ENCODE results near the gene RACGAP1. TPM values are rescaled to one million over a fixed set of nuclear protein-coding genes. Genes with fewer than 3 reads are reported as not detected.

RACGAP1 gene
- total RNA-seq, 4 donors from 2014 or later = 20.1 to 44.7 (median 33.6) TPM

- 59 to 67% methylated on average over 2 to 4 of the region's 5 CpGs for WGBS, 2 donors
- H3K27ac ChIP-seq = no peak overlapping the region
- DNase-seq = no peak
- peaks cover 0 to 18% (median 0%) of the 10 kb centered on the region in 4 donors for H3K27me3 ChIP-seq
- TF ChIP-seq POLR2A (IDR thresholded peaks at IDR 0.05) = no peak
- TF ChIP-seq CTCF (IDR thresholded peaks at IDR 0.05) = no peak
- intact Hi-C loops (cut with DNase I) = loop anchor here (5.0 kb wide), 1 partner anchor 286 kb away; no protein-coding TSS in a partner anchor
- H3K4me1 ChIP-seq = peaks cover 3 to 18% (median 4%) of the 10 kb centered on the region in 3 donors
- no peaks in the 10 kb centered on the region for H3K9me3 ChIP-seq
- H3K4me3 ChIP-seq = no peak overlapping the region
- no peaks in the 10 kb centered on the region for H3K36me3 ChIP-seq
These were observed 37.6 kb upstream of the RACGAP1 start for GRCh38 chr12:50062728-50063460.

- TF ChIP-seq CTCF (IDR thresholded peaks at IDR 0.05) (no peak), POLR2A (IDR thresholded peaks at IDR 0.05) (no peak)
- no peak overlapping the region for H3K4me3 ChIP-seq
- peaks cover 5 to 23% (median 7%) of the 10 kb centered on the region in 3 donors for H3K4me1 ChIP-seq
- intact Hi-C loops (cut with DNase I) = loop anchor here (5.0 kb wide), 1 partner anchor 285 kb away; no protein-coding TSS in a partner anchor
- H3K9me3 ChIP-seq = no peaks in the 10 kb centered on the region
- H3K27ac ChIP-seq = no peak overlapping the region
- H3K27me3 ChIP-seq = peaks cover 0 to 24% (median 0%) of the 10 kb centered on the region in 4 donors
- H3K36me3 ChIP-seq = no peaks in the 10 kb centered on the region
- no peak for DNase-seq
- 43 to 57% methylated on average over 1 to 3 of the region's 6 CpGs for WGBS, 2 donors
These were observed 36.8 kb upstream of the RACGAP1 start for GRCh38 chr12:50061946-50062686.

GRCh38 chr12:50061171-50061570 lies 35.9 kb upstream of the RACGAP1 start:
- intact Hi-C loops (cut with DNase I) = loop anchor here (5.0 kb wide), 1 partner anchor 284 kb away; no protein-coding TSS in a partner anchor
- H3K27ac ChIP-seq = no peak overlapping the region
- peaks cover 0 to 33% (median 0%) of the 10 kb centered on the region in 4 donors for H3K27me3 ChIP-seq
- peaks cover 15 to 33% (median 16%) of the 10 kb centered on the region in 3 donors for H3K4me1 ChIP-seq
- WGBS, 2 donors = 91 to 93% methylated on average over 2 of the region's 2 CpGs
- TF ChIP-seq CTCF (IDR thresholded peaks at IDR 0.05) (no peak), POLR2A (IDR thresholded peaks at IDR 0.05) (no peak)
- no peaks in the 10 kb centered on the region for H3K9me3 ChIP-seq
- no peaks in the 10 kb centered on the region for H3K36me3 ChIP-seq
- no peak for DNase-seq
- H3K4me3 ChIP-seq = no peak overlapping the region

GRCh38 chr12:50060120-50060468 lies 34.8 kb upstream of the RACGAP1 start:
- H3K4me3 ChIP-seq = no peak overlapping the region
- H3K36me3 ChIP-seq = no peaks in the 10 kb centered on the region
- peaks cover 18 to 40% (median 21%) of the 10 kb centered on the region in 3 donors for H3K4me1 ChIP-seq
- WGBS, 2 donors = 53 to 60% methylated on average over 2 to 3 of the region's 4 CpGs
- TF ChIP-seq POLR2A (IDR thresholded peaks at IDR 0.05) (no peak), CTCF (IDR thresholded peaks at IDR 0.05) (no peak)
- no peak overlapping the region for H3K27ac ChIP-seq
- no peak for DNase-seq
- H3K27me3 ChIP-seq = peaks cover 0 to 43% (median 0%) of the 10 kb centered on the region in 4 donors
- intact Hi-C loops (cut with DNase I) = loop anchor here (5.0 kb wide), 1 partner anchor 283 kb away; no protein-coding TSS in a partner anchor
- no peaks in the 10 kb centered on the region for H3K9me3 ChIP-seq
